ENCODE results near the gene CMYA5.

CMYA5 gene

DNA sequence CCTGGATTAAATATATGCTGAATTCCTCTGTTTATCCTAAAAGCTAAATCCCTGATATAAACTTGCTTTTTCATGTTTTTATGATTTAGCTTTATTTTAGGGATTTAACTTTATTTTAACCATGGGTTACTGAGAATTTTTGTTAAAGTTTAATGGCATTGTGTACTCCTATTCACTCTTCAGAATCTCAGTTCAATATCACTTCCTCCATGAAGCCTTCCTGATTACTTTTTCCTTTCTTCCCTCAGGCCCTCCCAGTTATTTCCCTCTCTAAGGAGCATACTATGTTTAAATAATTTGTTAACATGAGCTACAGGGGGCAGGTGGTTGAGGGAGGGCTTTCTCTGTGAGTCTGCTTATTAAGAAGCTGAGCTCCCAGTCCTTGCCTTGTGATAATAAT lies 151.5 kb downstream of the CMYA5 start:
- DNase-seq = no peak

DNA sequence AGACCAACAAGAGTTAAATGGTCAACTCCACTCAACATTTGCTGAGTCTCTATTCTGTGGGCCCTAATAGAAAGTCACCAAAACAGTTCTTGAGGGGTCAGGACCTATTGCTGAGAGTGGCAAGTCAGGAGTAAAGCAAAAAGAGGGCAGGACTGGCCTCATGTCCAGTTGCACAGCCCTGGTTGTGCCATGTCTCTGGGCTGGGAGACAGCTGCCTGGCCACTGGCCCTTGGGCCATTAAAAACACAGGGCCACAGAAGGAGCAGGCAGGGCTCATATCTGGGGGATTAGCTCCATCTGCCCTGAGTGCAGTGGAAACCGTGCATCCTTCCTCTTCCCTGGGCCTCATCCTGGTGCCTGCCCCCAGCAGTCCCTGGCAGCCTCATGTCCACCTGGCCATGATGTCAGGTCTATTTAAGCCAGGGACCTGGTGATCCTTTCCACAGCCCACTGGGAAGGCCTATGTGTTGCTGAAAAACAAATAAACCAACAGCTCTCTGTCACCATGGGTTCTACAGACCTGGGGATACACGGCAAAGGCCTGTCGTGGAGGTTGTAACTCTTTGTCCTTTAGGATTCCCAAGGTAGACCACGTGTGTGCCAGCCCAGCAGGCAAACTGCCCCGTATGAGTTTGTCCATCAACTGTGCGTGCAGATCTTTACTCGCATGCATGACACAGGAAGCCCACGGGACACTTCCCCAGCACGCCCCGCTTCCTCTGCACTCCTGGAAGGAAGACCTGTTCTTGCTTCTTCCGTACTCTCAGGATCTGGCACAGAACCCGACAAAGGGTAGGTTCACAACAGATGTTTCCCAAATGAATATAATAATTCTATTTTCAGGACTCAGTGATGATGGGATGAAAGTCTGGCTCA lies 152.6 kb downstream of the CMYA5 start:
- no peak for DNase-seq

DNA sequence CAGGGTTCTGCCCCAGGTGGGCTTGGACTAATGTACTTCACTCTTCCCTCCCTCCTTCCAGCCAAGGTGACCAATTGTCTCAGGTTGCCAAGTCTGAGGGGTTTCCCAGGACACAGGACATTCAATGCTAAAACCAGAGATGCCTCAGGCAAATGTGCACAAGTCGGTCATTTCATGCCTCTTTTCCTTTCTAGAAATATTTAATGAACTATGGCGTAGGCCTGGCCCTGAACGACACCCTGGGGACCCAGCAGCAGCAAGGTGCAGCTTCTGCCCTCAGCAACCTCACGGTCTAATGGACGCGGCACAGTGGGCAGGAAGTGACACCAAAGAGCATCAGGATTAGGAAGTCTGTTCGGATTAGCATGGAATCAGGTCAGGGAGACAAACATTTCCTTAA lies 153.4 kb downstream of the CMYA5 start:
- DNase-seq = no peak

DNA sequence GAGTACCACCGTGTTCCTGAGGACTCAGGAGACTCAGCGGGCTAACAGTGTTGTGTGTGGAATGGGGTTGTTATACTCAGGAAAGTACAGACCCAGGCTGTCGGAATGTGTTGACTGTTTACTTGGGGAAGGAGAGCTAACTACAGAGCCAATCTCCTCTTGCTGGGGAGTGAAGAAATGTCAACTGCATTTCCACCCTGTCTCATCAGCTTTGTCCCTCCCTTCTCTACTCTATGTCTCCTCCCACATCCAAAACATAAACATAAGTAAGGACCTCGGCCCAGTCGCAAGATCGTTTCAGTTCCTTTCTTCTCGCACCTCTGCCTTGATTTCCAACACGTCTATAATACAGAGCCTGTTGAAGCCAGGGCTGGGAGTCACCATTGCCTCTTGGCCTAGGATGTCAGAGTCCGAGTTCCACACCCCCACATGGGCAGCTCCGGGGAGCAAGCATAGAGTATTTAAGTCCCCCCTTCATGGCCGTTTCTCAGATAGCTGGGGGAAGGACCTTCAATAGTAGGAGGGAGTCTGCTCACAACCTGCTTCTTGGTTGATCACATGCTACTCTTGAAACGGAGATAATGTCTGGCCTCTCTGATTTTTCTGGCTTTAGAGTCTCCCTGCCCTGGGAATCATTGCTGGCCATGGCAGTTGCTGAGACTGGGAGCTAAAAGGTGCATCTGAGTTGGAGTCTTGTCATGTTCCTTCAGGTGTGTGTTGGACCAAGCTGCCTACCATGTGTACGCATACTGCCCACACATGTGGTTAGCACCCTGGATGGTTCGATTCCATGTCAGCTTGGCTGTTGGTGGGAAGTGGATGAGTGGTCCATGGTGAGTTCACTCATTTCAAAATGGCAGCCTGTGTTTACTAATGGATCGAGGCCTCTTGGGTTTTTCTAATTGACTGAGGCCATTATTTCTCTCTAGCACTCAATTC lies 154.1 kb downstream of the CMYA5 start:
- no peak for DNase-seq

DNA sequence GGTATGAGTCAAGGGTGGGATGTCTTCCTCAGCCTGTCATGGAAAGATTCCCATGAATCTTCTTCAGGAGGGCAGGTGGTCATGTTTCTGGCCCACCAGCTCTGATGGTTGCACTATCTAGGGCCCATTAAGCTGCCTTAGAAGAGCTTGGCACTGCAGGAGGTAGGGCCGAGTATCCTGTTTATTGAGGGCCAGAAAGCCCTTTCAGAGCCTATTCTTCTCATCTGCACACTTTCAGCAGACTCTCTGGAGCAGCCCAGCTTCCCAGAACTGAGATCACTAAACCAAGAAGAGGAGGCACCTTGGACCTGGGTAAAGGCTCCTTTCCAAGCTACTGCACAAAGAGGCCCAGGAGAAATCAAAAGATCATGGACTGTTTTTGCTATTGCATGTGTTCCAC lies 154.9 kb downstream of the CMYA5 start:
- DNase-seq = no peak

DNA sequence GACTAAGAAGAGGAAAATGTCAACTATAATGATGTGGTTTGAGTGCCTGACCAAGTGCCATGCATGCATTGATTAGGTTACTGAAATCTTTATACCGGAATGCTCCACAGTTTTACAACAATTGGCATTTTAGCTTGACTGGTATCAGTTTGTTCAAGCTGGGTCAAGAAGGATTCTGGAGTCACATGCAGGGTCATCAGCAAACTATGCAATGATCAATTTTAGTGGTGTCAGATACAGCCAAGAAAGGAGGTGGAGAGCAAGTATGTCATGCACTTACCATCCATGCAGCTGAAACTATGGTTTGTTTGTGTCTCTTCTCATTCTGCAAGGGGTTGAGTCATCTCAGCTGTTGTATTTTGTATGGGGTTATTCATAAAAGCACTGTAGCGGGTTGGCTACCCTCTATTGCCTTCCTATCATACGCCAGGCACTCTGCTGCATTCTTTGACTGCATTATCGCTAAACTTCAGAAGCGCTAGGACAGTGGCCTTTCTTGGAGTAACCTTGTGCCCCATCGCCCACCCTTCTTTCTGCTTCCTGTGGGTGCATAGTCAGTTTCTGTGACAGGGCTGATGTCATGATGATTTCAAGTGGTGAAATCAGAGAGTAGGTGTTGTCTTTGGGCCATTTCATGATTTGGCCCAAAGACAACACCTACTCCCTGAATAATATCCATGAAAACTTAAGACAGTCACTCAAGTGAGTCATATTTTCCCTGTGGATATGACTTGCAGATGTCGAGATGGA lies 156.0 kb downstream of the CMYA5 start:
- DNase-seq = no peak

DNA sequence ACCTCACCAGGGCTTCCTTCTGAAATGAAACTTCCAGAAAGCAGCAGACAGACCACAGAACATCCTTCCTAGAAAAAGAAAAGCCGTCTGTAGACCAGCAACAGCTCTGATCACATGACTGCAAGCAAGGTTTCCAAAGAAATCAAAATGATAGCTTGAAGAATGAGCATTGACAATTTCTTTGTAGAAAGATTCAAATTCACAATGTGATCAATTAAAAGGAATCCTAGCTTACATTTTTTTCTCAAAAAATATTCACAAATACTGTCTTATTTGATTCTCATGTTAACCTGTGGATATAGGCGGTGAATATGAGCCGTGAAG lies 156.5 kb downstream of the CMYA5 start:
- DNase-seq = no peak

DNA sequence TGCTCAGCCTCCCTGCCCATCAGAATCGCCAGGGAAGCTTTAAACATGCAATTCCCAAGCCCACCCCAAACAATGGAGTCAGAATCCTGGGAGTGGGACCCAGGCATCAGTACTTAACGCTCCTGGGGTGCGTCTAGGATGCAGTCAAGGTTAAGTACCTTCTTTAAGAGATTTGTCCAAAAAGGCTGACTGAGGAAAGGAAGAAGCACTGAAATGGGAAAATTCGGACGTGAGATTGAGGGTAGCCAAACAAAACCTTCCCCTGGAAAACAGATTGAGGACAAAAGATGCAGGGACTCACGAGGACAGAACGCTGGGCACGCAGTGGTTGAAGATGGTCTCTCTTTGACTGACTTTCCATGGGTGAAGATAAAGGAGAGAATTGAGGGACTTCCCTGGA lies 157.9 kb downstream of the CMYA5 start:
- no peak for DNase-seq

DNA sequence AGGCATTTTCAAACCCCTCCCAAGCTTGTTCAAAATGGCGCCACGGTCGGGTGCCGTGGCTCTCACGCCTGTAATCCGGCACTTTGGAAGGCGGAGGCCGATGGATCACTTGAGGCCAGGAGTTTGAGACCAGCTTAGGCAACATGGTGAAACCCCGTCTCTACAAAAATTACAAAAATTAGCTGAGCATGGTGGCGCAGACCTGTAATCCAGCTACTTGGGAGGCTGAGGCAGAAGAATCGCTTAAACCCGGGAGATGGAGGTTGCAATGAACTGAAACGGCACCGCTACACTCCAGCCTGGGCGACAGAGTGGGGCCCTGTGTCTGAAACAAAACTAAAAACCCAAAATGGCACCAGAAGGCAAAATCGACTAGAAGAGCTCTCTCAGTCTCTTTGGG lies 159.4 kb downstream of the CMYA5 start:
- DNase-seq = no peak

Measured in NCI-H1694 (cell line).